ENCODE results near the gene NXPH1.
A peak's percentile ranks its signal among the peaks of the same experiment; 100 is the strongest.

Gene NXPH1

DNA sequence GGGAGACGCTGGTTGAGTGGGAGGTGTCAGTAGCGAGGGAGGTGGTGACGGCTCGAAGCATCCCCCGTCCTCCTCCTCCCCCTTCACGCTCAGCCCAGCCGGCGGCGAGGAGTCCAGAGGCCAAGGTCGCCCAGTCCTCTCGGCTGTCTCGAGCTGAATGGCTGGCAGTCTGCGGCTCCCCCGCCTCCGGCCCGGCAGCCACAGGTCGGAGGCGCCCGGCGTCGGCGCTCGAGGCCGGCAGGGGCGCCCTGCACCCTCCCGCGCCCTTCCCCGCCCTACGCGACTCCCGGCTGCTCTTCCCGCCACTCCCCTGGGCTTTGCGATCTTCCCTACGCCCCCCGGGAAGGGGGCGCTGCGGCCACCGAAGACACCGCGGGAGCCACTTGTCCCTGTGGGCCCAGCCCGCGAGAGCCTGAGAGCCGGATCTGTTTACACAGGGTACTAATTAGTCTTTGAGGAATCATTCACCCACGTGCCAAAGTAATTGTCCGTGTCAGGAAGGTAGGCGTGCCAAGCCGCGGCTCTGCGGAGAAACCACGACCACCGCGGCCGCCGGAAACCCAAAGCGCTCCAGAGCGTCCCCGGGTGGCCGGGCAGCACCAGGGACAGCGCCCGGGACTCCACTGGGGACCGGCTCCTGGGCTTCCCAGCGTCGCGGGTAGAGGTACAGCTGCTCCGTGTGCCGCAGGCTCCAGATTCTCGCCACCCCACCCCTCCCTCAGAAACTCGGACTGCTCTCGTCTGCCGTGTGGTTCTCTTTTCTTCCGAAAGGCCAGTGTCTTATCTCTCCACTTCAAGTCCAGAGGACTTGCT is at the start of gene NXPH1:
Gene NXPH1, plus strand, starts transcription at position 133 of the 813 bp plus-strand sequence.
- peak; percentile 6 for DNase-seq

DNA sequence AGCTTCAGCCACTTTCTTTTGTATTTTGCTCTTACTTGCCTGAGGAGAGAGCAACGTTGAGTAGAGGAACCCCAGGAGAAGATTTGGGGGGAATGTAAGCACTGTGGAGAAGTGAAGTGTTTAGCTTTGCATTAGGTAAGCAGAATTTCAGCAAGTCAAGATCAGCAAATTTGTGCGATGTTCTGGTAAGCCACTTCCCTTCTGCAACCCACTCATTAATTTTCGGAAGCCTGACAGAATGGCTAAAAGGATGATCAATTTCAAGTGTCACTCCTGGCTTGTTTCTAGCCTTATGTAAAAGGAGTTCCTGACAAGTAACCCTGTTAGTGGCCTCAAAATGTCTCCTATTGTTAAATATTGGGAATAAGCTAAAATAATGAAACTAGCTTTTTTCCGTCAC is 48.5 kb upstream of the NXPH1 start:
- DNase-seq = no peak

DNA sequence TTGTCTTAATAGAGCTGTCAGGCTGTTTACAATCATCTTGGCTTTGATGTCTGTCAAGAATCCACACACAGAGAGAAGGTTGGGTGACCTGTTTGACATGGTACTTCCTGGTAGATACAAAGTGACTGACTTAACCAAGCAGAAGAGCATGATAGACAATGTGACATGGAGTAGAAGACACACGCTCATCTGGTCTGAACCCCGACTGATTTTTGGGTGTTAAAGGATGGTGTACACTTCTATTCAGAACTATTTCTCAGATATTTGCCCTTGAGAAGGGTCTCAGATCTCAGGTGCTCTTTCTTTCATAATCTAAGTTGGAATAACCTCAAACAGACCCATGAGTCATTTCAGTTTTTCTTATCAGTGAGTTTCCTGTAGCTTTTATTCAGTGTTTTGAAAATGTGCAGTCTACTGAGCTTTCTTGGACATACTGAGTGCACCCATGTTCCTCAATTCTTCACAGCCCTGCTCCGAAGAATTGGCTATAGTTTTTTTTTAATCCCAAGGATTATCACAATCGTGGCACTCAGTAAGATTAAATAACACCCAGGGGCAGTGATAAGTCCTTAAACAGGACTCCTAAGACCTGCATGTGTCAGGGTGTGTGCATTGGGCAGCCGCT is 46.4 kb upstream of the NXPH1 start:
- no peak for DNase-seq

DNA sequence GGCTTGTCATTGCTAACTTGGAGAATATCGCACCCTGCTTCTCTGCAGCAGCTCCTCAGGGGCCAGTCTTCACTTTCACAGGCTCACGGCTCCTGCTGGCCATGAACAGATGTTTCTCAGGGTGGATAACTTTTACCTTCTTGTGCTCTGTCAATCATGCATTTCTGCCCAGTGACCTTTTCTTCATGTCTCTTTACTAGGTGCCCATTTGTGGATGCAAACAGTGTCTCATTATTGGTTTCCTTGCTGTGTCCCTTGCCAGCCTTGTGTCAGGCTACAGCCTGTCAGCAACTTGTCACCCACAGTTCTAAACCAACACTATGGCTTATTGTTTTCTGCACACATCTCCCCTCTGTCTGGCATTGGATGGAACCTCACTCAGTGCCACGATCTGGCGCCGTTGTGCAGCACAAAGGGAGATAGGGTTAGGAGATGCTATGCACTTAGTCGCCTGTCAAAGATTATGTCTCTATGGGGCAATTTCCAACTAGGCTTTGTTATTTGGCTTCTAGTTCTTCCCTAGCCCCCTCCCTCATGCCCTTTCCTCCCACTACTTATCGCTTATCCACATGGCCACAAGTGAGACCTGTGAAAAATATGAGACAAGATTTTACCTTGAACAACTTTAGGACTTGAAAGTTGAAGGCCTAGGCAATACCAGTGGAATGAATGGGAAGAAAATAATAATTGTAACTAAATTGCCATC is 45.7 kb upstream of the NXPH1 start:
- DNase-seq = peak; percentile 78

DNA sequence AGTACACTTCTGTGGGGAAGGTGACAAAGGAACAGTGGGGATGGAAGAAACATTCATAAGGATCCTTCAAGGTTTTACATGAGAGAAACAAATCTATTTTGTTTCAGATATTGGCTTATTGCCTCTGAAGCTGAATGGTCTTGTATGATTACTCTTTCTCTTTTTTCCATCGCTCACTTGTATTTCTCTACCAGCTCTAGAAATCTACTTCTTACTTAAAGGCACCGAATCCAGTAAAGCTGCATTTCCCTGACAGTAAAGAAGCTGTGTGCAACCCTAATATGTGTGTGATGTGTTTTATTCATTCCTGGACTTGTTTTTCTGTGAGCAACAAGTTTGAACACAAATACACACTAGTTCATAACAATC is 45.2 kb upstream of the NXPH1 start:
- no peak for DNase-seq

DNA sequence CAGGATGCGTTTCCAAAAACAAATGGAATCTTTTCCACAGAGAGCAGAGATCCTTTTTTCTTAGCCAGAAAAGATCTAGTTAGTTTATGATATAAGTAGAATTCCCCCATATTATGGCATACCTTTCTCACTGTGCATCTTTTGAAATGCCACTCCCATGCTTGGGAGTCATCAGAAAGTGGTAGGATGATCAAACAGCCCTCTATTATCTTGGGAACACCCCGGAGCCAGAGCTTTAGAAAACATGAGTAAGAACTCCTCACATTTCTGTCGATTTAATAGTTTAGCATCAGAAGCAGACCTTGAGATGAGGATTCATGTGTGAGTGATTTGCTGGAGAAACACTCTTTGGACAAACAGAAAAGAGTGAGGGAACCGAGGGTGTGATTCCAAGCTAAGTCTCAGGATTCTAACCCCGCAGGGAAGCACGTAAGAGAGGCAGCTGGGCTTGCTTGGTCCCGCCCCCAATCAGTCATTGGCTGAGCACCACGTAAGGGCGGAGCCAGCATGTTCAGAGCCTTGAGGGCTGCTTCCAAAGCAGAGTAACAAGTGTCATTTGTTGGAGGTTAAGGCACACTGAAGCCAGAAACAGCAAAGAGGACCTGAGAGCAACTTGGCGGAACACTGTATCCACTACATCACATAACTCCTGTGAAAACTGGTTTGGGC is 43.7 kb upstream of the NXPH1 start:
- DNase-seq = peak; percentile 87

DNA sequence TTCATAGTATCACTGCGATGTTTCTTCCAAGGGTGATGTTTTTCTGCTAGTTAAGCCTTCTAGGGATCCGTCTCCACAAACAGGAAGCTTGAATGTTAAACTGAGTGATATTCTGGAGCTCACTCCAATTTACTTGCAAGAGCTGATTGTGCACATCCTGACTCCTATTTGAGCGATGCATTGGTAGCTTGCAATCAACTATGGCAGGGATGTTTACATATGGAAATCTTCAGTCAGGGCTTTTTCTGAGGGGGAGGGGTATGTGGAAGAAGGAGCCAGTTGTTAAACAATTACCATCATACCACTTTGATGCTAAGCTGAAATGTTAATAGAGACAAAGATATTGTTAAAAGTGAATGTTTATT is 43.2 kb upstream of the NXPH1 start:
- no peak for DNase-seq

DNA sequence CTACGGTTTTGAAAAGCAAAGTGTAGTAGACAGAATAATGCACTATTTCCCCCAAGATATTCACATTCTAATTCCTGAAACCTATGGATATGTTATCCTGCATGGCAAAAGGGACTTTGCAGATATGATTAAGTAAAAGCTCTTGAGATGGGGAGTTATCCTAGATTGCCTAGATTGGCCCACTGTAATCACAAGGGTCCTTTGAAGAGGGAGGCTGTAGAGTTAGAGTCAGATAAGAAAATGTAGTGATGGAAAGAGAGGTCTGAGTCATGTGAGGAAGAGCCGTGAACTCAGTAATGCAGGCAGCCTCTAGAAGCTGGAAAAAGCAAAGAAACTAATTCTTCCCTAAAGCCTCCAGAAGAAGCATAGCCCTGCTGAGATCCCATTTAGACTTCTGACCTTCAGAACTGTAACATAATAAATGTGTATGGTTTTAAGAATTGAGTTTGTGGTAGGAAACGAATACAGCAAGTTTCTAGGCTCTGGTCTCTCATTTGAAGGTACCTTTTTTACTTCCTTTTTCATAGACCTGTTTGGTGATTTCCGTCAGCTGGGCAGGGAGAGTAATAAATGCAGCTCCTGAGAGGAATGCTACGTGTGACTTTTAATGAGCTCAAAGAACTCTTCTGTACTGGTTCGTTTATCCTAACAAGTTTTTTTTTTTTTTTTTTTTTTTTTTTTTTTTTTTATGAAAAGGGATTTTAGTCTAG is 41.9 kb upstream of the NXPH1 start:
- DNase-seq = no peak

DNA sequence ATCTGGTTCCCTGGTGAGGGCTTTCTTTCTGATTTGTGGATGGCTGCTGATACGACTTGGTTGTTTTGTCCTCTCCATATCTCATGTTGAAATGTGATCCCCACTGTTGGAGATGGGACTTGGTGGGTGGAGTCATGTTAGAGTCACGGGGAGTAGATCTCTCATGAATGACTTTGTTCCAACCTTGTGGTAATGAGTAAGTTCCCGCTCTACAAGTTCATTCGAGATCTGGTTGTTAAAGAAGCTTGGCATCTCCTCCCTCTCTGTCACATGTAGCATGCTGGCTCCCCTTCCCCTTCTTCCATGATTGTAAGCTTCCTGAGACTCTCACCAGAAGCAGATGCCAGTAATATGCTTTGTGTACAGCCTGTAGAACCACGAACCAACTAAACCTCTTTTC is 37.1 kb upstream of the NXPH1 start:
- no peak for DNase-seq

DNA sequence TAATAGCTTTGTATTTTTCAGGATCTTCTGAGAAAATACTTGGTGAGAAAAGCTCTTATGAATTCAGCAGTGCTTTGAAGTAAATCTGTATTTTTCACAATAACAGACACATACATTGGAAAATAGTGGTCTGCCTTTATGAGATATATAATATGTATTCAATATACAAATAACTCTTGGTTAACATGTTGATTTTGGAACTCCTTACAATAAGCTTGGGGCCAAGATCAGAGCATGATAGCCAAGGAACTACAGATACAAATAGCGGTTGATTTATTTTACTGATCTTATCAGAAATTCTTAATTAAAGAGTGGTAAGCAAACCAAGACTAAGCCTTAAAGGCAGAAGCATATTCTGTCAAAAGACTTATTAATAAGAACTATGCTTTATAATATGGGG is 24.5 kb upstream of the NXPH1 start:
- no peak for DNase-seq

DNA sequence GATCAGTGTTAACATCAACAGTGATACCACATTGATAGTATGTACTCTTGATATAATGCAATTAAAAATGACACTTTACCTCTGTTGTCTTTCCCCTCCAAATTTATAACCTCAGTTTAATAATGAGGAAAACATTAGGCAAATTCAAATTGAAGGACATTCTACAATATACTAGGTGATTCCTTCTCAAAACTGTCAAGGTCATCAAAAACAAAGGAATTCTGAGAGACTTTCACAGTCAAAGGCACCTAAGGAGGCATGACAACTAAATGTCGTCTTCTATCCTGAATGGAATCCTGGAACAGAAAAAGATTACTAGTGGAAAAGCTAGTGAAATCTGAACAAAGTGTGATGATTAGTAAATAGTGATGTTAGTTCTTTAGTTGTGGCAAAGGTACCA is 22.3 kb upstream of the NXPH1 start:
- no peak for DNase-seq

DNA sequence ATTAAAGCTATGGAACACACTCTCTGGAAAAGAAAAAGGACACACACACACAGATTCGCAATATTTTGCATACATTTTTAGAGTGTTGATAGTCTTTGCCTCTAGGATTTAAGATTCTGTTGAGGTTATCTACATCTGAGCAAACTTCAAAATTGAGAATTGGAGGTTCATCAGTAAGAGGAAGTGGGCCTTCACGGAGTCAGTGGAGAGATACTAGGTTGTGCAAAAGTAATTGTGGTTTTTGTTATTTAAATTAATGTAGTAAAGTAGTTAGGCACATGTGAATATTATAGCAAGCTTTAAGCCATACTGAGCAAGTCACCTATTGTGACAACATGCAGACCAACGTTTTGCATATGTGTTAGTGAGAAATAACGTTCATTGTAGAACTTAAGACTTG is 19.8 kb upstream of the NXPH1 start:
- DNase-seq = no peak

DNA sequence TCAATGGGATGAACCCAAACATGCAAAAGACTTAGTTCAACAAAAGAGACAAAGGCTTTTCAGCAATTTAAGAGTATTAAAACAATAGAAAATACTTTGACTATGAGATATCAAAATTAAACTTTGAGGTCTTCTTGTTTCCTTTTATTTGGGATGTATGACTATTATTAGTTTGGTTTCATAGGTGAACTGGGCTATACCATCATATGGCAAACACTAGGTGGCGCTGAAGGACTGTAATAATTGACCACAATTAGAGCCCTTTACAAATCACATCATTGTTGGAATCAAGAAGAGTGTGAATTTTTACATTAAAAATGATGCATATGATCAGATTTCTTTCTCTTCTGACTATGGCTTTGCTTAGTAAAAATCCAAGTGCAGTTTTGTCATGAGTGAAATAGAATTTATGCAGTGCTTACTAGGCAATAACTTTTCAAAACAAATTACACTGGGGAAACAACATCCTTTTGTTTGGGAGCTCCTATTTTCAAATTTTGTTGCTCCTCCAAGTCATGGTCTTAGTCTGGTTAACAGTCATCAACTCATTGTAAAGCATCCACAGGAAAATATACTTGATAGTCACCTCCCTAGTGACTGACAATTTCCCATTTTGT is 14.7 kb upstream of the NXPH1 start:
- DNase-seq = peak; percentile 80

DNA sequence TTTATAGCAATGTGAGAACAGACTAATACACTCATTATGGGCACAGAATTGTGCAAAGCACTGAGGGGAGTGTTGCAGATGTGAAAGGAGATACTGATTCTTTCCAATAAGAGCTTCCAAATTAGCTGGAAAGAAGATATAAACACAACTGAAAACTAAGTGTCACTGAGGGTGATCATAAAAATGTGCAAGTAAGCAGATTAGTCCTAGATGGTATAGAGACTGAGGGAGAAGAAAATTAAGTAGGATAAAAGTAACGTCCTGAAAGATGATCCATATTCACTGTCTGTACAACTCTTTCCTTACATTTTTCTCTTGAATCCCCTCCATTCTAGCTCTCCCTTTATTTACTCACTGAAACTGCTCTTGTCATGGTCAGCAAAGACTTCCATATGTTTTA is 11.2 kb upstream of the NXPH1 start:
- no peak for DNase-seq

DNA sequence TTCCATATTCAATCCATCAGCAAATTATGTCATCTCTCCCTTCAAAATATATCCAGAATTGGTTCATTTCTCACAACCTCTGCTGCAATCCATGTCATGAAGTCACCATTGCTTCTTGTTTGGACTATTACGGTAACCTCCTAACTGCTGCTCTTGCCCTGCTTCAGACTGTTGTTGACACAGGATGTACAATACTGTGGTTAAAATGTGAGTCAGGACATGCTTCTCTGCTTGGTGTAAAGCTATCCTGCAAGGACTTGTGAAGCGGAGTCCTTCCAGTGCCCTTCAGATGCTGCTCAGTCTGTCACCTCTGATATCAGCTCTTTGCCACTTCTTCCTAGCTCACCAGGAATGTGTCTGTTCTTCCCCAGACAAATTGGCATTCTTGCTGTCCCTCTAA is 10.4 kb upstream of the NXPH1 start:
- no peak for DNase-seq

DNA sequence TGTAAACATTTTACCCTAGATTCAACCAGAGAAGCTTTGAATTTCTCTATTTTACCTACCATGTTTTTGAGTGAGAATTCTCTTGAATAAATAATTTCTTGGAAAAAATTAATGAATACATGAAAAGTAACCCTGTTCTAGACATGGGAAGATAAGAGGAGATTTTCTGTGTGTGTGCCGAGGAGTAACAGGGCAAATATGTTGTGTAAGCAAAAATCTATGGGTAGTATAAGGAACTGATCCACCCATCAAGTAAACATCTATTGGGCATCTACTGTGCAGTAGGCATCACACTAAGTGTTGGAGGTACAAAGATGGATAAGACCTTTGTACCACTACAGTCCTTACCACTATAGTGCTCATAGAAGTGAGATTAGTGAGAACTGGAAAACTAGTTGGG is 8.2 kb upstream of the NXPH1 start:
- DNase-seq = no peak

DNA sequence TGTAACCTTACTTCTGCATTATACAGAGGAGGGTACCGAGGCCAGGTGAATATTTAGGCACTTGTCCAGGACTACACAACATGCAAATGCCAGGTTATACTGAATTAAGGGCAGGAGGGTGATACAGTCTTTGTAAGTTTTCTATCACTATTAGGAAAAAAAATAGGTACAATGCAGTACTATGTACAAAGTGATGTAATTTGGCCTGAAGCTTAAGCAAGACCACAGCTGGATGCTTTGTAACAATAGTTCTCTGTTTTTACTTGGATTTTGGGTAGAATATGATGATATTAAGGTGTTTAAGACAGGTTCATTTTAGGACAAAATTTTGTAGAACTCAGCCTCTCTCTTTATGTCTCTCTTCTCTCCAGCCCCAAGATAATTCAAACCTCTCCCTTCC is 2.8 kb upstream of the NXPH1 start:
- no peak for DNase-seq

DNA sequence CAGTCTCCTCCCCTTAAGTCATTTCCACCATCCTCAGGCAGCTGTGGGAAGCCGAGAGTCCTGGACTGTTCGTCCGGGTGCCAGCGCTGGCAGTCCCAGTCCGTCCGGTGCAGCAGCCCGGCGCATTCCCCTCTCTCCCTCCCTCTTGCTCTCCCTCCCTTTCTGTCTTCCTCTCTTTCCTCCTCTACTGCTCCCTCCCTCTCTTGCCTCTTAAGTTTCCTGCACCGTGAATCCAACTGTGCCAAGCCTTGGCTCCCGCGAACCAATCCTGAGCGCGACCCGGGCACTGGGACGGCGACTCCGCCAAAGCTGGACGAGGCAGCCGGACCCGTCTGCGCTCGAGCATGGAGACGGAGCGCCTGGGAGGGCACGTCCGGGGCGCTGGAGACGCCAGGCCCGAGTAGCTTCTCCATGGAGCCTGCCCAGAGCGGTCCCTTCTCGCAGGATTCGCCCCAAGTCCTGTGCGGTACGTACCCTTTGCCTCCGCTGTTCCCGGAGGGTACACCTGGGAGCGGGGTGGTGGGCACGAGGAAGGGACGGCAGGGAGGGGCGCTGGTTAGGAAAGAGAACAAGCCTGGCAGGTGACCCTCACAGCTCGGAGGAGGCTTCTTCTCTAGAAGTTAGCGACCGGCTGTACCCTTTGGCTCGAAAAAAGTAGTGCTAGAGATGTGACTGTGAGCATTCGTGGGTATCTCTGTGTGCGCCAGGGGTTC is 1.0 kb downstream of the NXPH1 start:
- no peak for DNase-seq

DNA sequence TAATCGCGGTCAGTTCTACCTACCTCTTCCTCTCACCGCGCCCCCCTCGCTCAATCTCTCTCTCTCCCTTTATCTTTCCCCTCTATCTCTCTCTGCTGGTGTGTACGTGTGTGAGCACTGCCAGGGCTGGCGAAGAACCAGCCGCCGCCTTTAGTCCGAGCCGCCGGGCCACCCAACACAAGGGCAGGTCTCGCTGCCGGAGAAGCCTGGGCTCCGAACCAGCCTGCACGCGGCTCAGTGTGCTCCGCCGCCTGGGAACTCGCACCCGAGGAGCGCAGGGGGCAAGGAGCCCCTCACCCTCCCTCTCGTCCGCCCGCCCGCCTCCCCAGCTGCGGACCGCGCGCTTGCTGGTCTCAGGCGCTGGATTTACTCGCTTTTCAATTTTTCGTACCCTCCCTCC is 1.7 kb downstream of the NXPH1 start:
- DNase-seq = no peak

DNA sequence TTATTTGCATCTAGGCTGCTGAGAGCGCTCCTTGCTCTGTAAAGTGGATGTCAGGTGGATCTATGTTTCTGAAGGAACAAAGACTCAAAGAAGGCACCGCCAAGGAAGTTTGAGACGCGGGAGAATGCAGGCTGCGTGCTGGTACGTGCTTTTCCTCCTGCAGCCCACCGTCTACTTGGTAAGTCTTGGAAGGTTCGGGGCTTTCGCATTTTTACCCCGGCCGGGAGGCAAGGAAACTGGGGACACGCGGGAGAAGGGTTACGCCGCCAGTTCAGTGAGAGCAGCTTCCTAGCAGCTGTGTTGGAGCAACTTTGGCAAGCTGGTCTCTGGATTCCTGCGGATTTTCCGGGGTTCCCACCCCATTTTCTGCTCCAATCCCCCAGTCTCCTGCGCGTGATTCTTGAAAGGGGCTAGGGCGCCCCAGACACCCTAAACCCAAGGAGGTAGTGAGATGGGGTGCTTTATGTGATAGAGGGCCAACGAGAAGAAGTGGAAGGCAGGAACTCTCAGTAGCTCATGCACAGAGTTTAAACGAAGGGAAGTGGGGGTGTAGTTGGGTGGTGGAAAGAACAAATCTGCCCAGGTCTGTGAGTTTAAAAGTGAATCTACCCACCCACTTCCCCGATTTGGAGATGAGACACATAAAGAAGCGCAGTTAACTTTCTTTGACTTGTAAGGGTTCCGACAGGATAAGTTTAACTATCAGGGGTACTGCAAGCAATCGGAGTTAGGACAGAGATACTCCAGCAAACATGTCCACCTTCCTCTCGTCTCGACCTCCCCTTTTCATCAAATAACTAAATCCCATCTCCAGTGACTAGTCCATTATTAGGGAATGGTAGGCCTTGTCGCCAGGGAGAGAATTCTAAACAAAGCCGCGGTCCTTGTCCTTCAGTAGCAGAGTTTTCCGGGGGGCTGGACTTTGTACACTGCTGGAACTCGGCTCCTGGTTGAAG is 2.5 kb downstream of the NXPH1 start:
- DNase-seq = no peak

DNA sequence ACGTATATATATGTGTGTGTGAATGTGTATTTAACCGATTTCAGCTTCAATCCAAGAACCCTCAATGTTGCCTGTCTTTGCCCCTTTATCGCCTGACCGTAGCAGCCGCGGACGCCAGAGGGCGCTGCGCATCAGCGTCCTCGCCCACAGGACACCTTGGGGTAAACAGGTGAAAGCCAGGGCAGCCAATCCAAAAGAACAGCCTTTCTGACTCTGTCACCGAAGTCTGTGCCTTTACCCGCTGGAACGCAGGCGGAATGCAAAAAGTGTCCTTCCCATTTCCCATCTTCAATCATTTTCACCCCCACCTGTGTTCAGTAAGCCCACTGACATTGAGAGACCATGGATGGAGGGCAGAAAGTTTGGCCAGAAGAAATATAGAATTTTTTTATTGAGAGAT is 3.6 kb downstream of the NXPH1 start:
- DNase-seq = peak; percentile 63
